Panc1 (cell line): Measurements from ENCODE around the gene TGM3. TPM values are rescaled to one million over a fixed set of nuclear protein-coding genes. Genes with fewer than 3 reads are reported as not detected.

Experiments
- ATAC-seq: fragments of 200-7000 bp; cut with Tn5 transposase; 2 replicates; pipeline ENCODE4 v1.9.1; 2020; ENCODE audit warnings: mild to moderate bottlenecking, moderate library complexity
- BruUV-seq: library from RNA; stranded (reverse); fragments of 400-500 nt; replicated peaks from 2 replicates; lab custom pipeline; 2021; lab: Mats Ljungman, UMichigan
- CTCF ChIA-PET: fragments of 300-600 bp; sonication (Branson Sonifier 250); formaldehyde crosslinking; loops from one replicate; lab custom pipeline; 2022; ENCODE audit warnings: antibody characterized with exemption; lab: Charles Lee
- POLR2A ChIA-PET: fragments of 300-600 bp; sonication (Branson Sonifier 250); formaldehyde crosslinking; loops from one replicate; lab custom pipeline; 2022; ENCODE audit warnings: antibody characterized with exemption; lab: Charles Lee
- DNase-seq: peaks from one replicate; pipeline ENCODE4 v3.0.0-alpha.2; 2010; ENCODE audit warnings: low read depth, low spot score
- H3K27ac ChIP-seq: 2 replicates; pipeline ENCODE4 v1.5.1; 2011; ENCODE audit warnings: mild to moderate bottlenecking, low read length, inconsistent platforms
- H3K27me3 ChIP-seq: fragments of 200-500 bp; sonication (Bioruptor generic); 2 replicates; pipeline ENCODE4 v1.6.0; 2014; ENCODE audit warnings: low read length, inconsistent platforms; ENCODE audit not compliant: control insufficient read depth, insufficient read depth
- H3K36me3 ChIP-seq: fragments of 200-500 bp; sonication (Bioruptor generic); 2 replicates; pipeline ENCODE4 v1.5.1; 2014; ENCODE audit warnings: inconsistent platforms, mild to moderate bottlenecking, low read length, moderate library complexity; ENCODE audit not compliant: control insufficient read depth, insufficient read depth
- H3K4me1 ChIP-seq: 2 replicates; pipeline ENCODE4 v1.5.1; 2011; ENCODE audit warnings: inconsistent platforms, mild to moderate bottlenecking, low read length, moderate library complexity; ENCODE audit not compliant: control insufficient read depth, insufficient read depth
- H3K4me3 ChIP-seq, 2 experiments: 2 replicates each; pipeline ENCODE4 v1.5.1; 2011 to 2012; ENCODE audit warnings: low read depth in 2 of 2, low read length in 2 of 2, mild to moderate bottlenecking in 2 of 2, inconsistent platforms in 1 of 2, moderate library complexity in 1 of 2
- H3K9me3 ChIP-seq: fragments of 200-500 bp; sonication (Bioruptor generic); 2 replicates; pipeline ENCODE4 v1.5.1; 2014; ENCODE audit warnings: low read depth, mild to moderate bottlenecking, inconsistent platforms, low read length, moderate library complexity; ENCODE audit not compliant: control insufficient read depth, insufficient read depth
- POLR2AphosphoS5 ChIP-seq: IDR thresholded peaks from 2 replicates; pipeline ENCODE4 v1.6.1; 2012; ENCODE audit warnings: mild to moderate bottlenecking, low read depth, low read length, moderate library complexity
- SIN3A ChIP-seq: IDR thresholded peaks from 2 replicates; pipeline ENCODE4 v1.6.1; 2012; ENCODE audit warnings: low read depth, mild to moderate bottlenecking, low read length, moderate library complexity, borderline replicate concordance; ENCODE audit not compliant: insufficient read depth
- TCF7L2 ChIP-seq: IDR thresholded peaks from 2 replicates; pipeline ENCODE4 v1.6.1; 2011; ENCODE audit warnings: mild to moderate bottlenecking, low read depth, low read length, inconsistent platforms
- in situ Hi-C: cut with HindIII; loops from 2 replicates; pipeline ENCODE4 v1.10.0; 2016; ENCODE audit warnings: low sequenced_read_pairs, low pct_unique_long_range_greater_than_20kb
- intact Hi-C: fragments of 100-400 bp; cut with micrococcal nuclease; formaldehyde crosslinking; loops from one replicate; pipeline ENCODE4 v1.10.0; 2022; ENCODE audit not compliant: unreplicated experiment
- total RNA-seq: library from RNA; stranded (reverse); gene quantifications from one replicate; pipeline ENCODE4 v1.2.1, GENCODE V29; 2021; ENCODE audit not compliant: unreplicated experiment
- TF ChIP-seq, protein P1 (sequence below), 2 experiments: IDR thresholded peaks; 2 replicates each; pipeline ENCODE4 v1.6.1; 2011 to 2012; ENCODE audit warnings: low read depth in 2 of 2, control low read depth in 1 of 2, low read length in 1 of 2, mild to moderate bottlenecking in 1 of 2, moderate library complexity in 1 of 2; ENCODE audit not compliant: insufficient read depth in 1 of 2
- TF ChIP-seq, protein P2 (sequence below): fragments of 450-650 bp; IDR thresholded peaks from 2 replicates; pipeline ENCODE4 v1.5.1; 2017; ENCODE audit warnings: mild to moderate bottlenecking

Gene TGM3
- total RNA-seq, 1 experiment from 2014 or later = not detected

DNA sequence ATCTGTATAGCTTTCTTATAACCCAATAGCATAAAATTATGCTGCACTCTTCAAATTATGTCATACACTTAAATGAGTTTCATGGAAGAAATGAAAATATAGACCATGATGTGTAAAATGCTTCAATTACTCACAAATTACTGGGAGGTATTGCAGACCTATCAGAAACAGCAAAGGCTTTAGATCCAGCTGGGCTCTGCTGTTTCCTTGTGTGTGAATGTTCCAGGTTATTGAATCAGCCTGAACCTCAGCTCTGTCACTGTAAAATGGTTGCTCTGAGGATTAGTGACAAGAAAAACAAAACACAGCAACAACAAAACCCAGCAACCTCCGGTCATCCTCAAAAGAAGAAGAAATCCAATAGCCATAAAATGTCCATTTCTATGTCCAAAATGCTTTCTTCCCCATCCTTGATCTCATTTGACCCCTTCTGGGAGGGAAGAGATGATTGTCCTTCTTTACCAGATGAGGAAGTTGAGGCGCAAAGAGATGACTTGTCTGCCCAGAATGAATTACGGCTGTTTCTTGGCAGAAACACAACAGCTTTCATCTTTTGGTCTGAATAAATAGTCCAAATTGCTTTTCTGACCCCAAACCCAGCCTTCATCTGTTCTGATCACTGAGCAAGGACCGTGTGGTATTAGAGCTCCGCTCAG is 42.7 kb downstream of the TGM3 start:
- ChIA-PET CTCF (no interaction called here), POLR2A (no interaction called here)
- Histone ChIP-seq H3K27me3 (peaks cover 2% of the 10 kb centered on the region; the same call in 1 of the 2 replicates), H3K36me3 (no peaks in the 10 kb centered on the region), H3K4me1 (no peaks in the 10 kb centered on the region), H3K27ac (no peak overlapping the region), H3K9me3 (no peaks in the 10 kb centered on the region), H3K4me3 (no peak overlapping the region)
- in situ Hi-C loops (no loop called here), intact Hi-C loops (no loop called here)
- TF ChIP-seq POLR2AphosphoS5 (no peak), SIN3A (no peak), TCF7L2 (no peak)
- TF ChIP-seq, protein P1, sequence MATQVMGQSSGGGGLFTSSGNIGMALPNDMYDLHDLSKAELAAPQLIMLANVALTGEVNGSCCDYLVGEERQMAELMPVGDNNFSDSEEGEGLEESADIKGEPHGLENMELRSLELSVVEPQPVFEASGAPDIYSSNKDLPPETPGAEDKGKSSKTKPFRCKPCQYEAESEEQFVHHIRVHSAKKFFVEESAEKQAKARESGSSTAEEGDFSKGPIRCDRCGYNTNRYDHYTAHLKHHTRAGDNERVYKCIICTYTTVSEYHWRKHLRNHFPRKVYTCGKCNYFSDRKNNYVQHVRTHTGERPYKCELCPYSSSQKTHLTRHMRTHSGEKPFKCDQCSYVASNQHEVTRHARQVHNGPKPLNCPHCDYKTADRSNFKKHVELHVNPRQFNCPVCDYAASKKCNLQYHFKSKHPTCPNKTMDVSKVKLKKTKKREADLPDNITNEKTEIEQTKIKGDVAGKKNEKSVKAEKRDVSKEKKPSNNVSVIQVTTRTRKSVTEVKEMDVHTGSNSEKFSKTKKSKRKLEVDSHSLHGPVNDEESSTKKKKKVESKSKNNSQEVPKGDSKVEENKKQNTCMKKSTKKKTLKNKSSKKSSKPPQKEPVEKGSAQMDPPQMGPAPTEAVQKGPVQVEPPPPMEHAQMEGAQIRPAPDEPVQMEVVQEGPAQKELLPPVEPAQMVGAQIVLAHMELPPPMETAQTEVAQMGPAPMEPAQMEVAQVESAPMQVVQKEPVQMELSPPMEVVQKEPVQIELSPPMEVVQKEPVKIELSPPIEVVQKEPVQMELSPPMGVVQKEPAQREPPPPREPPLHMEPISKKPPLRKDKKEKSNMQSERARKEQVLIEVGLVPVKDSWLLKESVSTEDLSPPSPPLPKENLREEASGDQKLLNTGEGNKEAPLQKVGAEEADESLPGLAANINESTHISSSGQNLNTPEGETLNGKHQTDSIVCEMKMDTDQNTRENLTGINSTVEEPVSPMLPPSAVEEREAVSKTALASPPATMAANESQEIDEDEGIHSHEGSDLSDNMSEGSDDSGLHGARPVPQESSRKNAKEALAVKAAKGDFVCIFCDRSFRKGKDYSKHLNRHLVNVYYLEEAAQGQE (IDR thresholded peaks at IDR 0.05; ENCODE audit: insufficient read depth in 1 of 2, low read depth in 2 of 2, low read length in 1 of 2) = no peak
- TF ChIP-seq, protein P2, sequence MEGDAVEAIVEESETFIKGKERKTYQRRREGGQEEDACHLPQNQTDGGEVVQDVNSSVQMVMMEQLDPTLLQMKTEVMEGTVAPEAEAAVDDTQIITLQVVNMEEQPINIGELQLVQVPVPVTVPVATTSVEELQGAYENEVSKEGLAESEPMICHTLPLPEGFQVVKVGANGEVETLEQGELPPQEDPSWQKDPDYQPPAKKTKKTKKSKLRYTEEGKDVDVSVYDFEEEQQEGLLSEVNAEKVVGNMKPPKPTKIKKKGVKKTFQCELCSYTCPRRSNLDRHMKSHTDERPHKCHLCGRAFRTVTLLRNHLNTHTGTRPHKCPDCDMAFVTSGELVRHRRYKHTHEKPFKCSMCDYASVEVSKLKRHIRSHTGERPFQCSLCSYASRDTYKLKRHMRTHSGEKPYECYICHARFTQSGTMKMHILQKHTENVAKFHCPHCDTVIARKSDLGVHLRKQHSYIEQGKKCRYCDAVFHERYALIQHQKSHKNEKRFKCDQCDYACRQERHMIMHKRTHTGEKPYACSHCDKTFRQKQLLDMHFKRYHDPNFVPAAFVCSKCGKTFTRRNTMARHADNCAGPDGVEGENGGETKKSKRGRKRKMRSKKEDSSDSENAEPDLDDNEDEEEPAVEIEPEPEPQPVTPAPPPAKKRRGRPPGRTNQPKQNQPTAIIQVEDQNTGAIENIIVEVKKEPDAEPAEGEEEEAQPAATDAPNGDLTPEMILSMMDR = no peak
- DNase-seq (no peak), ATAC-seq (no peak)
- BruUV-seq = no TSS peak

DNA sequence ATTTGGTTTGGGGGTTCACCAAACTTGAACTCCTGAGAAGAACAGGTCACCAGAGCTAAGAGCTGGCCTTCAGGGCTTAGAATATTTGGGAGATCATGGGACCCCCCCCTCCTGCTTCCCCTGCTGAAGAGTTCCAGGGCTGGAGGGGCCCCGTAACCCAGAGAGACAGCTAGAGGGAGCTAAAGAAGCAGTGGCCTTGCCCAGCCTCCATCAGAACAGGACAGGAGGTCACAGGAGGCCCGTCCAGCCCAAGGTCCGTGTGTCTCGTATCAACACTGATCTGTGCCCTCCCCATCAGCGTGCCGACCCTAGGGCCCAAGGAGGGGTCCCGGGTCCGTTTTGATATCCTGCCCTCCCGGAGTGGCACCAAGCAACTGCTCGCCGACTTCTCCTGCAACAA is 44.3 kb downstream of the TGM3 start:
- Histone ChIP-seq H3K9me3 (no peaks in the 10 kb centered on the region), H3K27ac (no peak overlapping the region), H3K4me1 (no peaks in the 10 kb centered on the region), H3K4me3 (no peak overlapping the region), H3K36me3 (no peaks in the 10 kb centered on the region), H3K27me3 (peaks cover 2% of the 10 kb centered on the region; the same call in 1 of the 2 replicates)
- CTCF ChIA-PET = no interaction called here
- POLR2A ChIA-PET = no interaction called here
- no TSS peak for BruUV-seq
- in situ Hi-C loops (no loop called here), intact Hi-C loops (no loop called here)
- no peak for TF ChIP-seq TCF7L2
- TF ChIP-seq, protein P1 (IDR thresholded peaks at IDR 0.05; ENCODE audit: insufficient read depth in 1 of 2, low read depth in 2 of 2, low read length in 1 of 2) = no peak
- no peak for TF ChIP-seq SIN3A
- no peak for TF ChIP-seq POLR2AphosphoS5
- TF ChIP-seq, protein P2 = no peak
- DNase-seq (no peak), ATAC-seq (no peak)
